ENCODE data around the gene PRKRIP1.
"Not testable (repeated sequence)": the region's sequence is repeated elsewhere in the genome, so short reads cannot be mapped to it uniquely, and the experiment has no call there.

Gene PRKRIP1

DNA sequence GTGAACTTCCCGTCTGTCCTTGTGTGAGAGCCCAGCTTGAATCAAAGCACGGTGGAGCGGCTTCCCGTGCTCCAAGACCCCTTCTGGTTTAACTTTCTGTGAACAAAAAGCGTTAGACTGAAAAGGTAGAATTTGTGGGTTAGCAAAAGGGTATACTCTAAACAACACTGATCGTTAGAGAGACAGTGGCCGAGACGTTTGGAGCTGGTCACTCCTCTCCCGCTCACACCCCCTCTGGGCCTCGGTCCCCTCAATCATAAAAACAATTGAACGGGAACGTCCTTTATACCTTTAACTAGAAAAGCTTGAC is 502 bp downstream of the PRKRIP1 start:
- no peak for DNase-seq (ENCODE audit: low read depth, low spot score)
- peak overlapping the region; percentile 98 for H3K4me3 ChIP-seq (ENCODE audit: low read depth, low read length)
- TF ChIP-seq, protein P1, sequence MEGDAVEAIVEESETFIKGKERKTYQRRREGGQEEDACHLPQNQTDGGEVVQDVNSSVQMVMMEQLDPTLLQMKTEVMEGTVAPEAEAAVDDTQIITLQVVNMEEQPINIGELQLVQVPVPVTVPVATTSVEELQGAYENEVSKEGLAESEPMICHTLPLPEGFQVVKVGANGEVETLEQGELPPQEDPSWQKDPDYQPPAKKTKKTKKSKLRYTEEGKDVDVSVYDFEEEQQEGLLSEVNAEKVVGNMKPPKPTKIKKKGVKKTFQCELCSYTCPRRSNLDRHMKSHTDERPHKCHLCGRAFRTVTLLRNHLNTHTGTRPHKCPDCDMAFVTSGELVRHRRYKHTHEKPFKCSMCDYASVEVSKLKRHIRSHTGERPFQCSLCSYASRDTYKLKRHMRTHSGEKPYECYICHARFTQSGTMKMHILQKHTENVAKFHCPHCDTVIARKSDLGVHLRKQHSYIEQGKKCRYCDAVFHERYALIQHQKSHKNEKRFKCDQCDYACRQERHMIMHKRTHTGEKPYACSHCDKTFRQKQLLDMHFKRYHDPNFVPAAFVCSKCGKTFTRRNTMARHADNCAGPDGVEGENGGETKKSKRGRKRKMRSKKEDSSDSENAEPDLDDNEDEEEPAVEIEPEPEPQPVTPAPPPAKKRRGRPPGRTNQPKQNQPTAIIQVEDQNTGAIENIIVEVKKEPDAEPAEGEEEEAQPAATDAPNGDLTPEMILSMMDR (IDR thresholded peaks at IDR 0.05; ENCODE audit: low read depth, low read length): no peak
- in situ Hi-C loops (cut with HindIII; ENCODE audit: low sequenced_read_pairs): no loop called here

DNA sequence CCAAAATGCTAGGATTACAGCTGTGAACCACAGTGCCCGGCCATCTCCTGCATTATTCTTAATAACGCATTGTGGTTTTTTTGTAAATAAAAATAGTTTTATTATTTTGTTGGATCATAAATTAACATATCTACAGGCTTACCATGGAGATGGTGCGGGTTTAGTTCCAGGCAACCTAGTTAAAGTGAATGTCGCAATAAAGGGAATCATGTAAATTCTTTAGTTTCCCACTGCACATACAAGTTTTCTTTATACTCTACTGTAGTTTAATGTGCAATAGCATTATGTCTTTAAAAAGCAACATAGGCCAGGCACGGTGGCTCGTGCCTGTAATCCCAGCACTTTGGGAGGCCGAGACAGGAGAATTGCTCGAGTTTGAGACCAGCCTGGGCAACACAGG is 2.4 kb downstream of the PRKRIP1 start:
- in situ Hi-C loops (cut with HindIII; ENCODE audit: low sequenced_read_pairs): no loop called here
- no peak for DNase-seq (ENCODE audit: low read depth, low spot score)
- TF ChIP-seq, protein P1 (IDR thresholded peaks at IDR 0.05; ENCODE audit: low read depth, low read length): no peak
- no peak overlapping the region for H3K4me3 ChIP-seq (ENCODE audit: low read depth, low read length)

- no peak overlapping the region for H3K4me3 ChIP-seq (ENCODE audit: low read depth, low read length)
- TF ChIP-seq, protein P1 (IDR thresholded peaks at IDR 0.05; ENCODE audit: low read depth, low read length): no peak
- in situ Hi-C loops (cut with HindIII; ENCODE audit: low sequenced_read_pairs): no loop called here
- DNase-seq (ENCODE audit: low read depth, low spot score): no peak
Measured at GRCh38 chr7:102400360-102400759, 4.2 kb downstream of the PRKRIP1 start.

- in situ Hi-C loops (cut with HindIII; ENCODE audit: low sequenced_read_pairs): no loop called here
Measured at GRCh38 chr7:102403563-102403962, 7.4 kb downstream of the PRKRIP1 start.

GRCh38 chr7:102404005-102404861 is 8.1 kb downstream of the PRKRIP1 start:
- H3K4me3 ChIP-seq (ENCODE audit: low read depth, low read length): no peak overlapping the region
- TF ChIP-seq, protein P1 (IDR thresholded peaks at IDR 0.05; ENCODE audit: low read depth, low read length): peak; percentile 71
- peak; percentile 46 for DNase-seq (ENCODE audit: low read depth, low spot score)
- in situ Hi-C loops (cut with HindIII; ENCODE audit: low sequenced_read_pairs): no loop called here

More at GRCh38 chr7:102403563-102403962, 7.4 kb downstream of the PRKRIP1 start:
- H3K4me3 ChIP-seq (ENCODE audit: low read depth, low read length): no peak overlapping the region
- DNase-seq (ENCODE audit: low read depth, low spot score): no peak
- TF ChIP-seq, protein P1 (IDR thresholded peaks at IDR 0.05; ENCODE audit: low read depth, low read length): no peak

GRCh38 chr7:102404862-102405188 is 8.7 kb downstream of the PRKRIP1 start:
- in situ Hi-C loops (cut with HindIII; ENCODE audit: low sequenced_read_pairs); DNase-seq (ENCODE audit: low read depth, low spot score): not testable (repeated sequence)

DNA sequence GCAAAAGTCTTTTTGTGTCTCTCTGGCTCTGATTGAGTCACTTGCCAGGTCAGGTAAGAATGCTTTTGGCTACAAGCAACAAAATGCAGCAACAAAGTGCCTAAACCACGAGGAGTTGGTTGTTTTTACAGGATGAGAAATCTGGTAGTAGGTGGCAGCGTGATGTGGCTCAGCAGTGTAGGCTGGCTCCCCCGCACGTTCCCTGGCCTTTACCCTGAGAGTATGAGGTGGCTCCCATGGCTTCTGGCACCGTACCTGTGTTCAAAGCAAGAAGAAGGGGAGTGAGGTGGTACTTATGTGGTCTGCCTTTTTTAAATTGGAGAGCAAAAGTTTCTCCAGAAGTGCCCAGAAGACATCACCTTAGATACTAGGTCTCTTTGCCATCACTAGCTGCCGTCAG is 11.7 kb downstream of the PRKRIP1 start:
- no peak overlapping the region for H3K4me3 ChIP-seq (ENCODE audit: low read depth, low read length)
- TF ChIP-seq, protein P1 (IDR thresholded peaks at IDR 0.05; ENCODE audit: low read depth, low read length): no peak
- in situ Hi-C loops (cut with HindIII; ENCODE audit: low sequenced_read_pairs): no loop called here
- DNase-seq (ENCODE audit: low read depth, low spot score): no peak

More at GRCh38 chr7:102404862-102405188, 8.7 kb downstream of the PRKRIP1 start:
- not testable (repeated sequence) for H3K4me3 ChIP-seq (ENCODE audit: low read depth, low read length)

DNA sequence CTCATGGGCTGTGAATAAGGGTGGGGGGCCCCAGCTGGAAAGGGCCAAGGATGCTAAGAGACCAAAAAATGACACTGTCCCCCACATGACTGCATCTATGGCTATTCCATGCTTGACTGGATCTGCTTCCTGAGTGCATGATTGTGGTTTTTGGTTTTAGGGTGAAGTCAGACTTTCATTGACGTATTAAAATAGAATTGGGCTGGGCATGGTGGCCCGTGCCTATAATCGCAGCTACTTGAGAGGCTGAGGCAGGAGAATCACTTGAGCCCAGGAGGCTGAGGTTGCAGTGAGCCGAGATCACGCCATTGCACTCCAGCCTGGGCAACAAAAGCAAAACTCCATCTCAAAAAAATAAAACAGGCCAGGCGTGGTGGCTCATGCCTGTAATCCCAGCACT is 12.4 kb downstream of the PRKRIP1 start:
- in situ Hi-C loops (cut with HindIII; ENCODE audit: low sequenced_read_pairs); H3K4me3 ChIP-seq (ENCODE audit: low read depth, low read length); DNase-seq (ENCODE audit: low read depth, low spot score): not testable (repeated sequence)

Data from astrocyte of the spinal cord (primary cell).